Activated gamma-delta T cell treated with Interleukin-2 at 50 U/mL for 16 hours (primary cell): Measurements from ENCODE around the gene IL17REL.
A peak's percentile ranks its signal among the peaks of the same experiment; 100 is the strongest.

Source experiments
- DNase-seq: peaks from one replicate; pipeline ENCODE4 v3.0.0-alpha.2; 2020

Gene IL17REL

GRCh38 chr22:50020606-50021005, 8.0 kb upstream of the IL17REL start:
- DNase-seq = no peak

DNA sequence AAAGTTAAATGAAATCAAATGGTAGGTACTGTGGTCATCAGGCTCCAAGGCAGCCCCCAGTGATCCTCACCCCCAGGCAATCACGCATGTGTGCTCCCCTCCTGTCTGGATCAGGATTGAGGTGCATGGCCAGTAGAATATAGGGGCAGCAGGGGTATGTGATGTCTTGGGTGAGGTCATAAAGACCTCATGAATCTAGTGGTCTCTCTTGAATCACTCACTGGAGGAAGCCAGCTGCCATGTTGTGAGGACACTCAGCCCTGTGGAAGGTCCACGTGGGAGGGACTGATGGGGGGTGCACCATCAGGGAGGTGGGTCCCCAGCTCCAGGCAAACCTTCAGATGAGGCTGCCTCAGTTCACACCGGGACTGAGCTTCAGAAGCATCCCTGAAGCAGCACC, 6.8 kb upstream of the IL17REL start:
- no peak for DNase-seq

DNA sequence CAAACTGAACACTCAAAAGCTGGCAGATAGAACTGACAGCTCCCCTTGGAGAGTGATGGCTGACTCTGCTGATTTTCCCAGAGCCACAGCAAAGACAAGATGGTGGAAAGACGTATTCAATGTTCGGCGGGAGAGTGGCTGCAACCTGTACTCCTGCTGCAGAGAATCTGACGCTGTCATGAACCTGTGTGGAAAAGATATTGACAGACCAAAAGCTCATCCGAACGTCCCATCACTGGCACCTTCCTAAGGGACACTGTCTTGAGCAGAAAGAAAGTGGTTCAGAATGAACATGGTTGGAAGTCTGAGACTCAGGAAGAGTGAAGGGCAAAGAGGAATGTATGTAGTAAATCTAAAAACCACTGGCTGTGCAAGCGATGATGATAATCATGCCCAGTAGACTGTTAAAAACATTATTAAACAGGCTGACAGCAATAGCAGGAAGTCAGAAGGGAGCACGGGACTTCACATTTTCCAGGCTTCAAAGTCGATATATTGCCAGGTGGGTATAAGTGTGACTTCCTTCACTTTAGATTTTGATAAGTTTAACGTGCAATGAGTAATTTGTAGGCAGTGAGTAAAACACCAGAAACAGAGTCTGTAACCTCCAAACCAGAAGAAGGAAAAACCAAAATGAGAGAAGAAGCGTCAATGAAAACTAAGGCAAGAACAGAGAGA, 6.2 kb upstream of the IL17REL start:
- DNase-seq = peak; percentile 26

GRCh38 chr22:50017701-50018224, 5.2 kb upstream of the IL17REL start:
- no peak for DNase-seq

DNA sequence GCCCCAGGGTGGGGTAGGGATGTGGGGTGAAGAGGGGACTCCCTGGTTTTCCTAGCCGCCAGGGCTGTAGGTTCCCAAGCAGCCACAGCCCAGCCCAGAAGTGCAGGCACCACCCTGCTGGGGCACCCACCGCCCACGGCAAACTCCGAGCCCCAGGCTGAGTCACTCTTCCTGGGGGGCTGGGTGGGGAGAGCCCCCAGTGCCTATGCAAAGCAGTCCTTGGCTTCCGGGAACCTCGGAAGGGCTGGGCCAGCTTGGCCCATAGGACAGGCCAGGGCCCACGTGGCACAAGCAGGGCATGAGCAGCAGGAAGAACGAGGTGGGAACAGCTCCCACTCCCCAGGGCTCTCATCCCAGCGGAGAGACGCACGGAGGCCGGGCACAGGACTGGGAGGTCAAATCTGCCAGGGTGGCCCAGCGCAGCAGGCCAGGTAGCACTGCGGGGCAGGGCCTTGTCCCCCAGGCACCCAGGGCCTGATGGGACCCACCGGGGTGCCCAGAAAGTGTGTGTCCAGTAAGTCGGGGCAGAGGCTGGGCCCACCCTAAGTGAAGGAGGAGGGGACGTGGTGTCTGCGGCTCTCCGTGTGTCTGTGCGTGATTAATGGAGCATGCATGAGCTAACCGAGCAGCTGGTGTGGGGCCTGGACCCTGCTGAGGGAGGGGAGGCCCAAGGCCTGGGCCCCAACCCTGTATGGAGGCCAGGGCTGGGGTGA, 4.6 kb upstream of the IL17REL start:
- DNase-seq = peak; percentile 47

- DNase-seq = no peak
Measured at GRCh38 chr22:50016308-50016987, 3.9 kb upstream of the IL17REL start.

- DNase-seq = no peak
Measured at GRCh38 chr22:50015451-50016307, 3.1 kb upstream of the IL17REL start.

- no peak for DNase-seq
Measured at GRCh38 chr22:50014655-50015401, 2.3 kb upstream of the IL17REL start.

- no peak for DNase-seq
Measured at GRCh38 chr22:50014053-50014501, 1.5 kb upstream of the IL17REL start.

DNA sequence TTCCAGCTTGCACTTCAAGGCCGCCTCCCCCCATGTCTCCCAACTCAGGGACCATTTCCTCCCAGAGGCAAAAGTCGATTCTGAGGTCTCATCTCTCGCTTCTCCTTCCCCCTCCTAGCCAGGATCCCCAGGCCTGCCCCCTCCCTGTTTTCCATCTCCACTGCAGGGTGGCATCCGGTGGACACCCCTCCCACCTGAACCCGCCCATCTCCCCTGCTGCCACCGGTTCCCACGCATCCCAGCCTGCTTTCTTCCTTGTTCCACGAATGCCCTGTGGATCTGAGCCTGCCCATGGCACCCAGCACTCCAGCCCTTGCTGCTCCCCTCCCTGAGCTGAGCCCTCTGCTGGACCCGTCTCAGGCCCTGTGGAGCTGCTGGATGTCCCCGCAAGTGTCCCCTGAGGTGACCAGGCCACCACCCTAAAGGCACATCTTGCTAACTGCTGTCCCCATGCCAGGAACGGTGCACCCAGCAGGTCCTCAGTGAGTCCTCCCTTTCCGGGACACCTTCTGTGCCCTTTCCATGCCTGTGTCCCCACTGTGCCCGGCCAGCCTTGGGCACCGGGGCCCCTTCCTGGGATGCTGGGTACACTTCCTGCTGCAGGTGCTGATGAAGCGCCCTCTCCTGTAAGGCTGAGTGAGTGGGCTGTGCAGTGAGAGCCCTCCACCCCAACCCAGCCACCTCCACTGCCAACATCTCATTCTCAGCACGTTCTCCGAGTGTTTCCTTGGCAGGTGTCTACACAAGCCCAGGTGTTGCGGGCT, 936 bp downstream of the IL17REL start:
- DNase-seq = no peak

DNA sequence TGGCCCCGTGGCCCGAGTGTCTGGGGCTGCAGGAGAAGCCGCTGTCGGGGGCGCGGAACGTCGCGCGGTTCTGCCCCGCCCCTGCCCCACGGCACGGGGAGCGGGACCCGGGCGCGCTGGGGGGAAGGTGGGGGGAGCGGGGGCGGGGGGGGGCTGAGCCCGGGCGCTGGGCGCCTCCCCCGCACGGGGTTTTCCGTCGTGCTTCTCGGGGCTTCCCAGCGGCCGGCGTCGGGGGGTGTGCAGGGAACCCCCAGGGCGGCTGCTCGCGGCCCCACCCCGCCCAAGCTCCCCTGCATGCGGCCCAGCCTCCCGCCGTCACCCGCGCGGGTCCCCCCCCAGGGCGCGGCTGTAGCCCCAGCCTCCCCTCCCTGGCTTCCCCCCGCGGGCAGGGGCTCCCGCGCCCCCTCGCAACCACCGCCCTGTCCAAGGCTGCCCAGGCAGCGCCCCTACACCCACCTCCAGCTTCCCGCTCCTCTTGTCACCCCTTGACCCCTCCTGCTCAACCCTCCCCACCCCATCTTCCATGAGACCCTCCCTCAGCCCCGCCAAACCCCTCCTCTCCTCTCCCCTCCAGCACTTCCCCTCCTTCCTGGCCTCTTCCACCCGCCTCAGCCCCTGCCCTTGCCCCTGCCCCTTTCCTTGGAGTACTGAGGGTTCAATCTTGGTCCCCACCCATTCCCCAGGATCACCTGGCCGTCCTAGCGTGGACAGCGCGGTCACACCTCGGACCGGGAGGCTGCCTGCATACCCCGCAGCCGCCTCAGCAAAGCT, 1.7 kb downstream of the IL17REL start:
- peak; percentile 50 for DNase-seq

GRCh38 chr22:50009765-50010675, 2.5 kb downstream of the IL17REL start:
- DNase-seq = no peak

DNA sequence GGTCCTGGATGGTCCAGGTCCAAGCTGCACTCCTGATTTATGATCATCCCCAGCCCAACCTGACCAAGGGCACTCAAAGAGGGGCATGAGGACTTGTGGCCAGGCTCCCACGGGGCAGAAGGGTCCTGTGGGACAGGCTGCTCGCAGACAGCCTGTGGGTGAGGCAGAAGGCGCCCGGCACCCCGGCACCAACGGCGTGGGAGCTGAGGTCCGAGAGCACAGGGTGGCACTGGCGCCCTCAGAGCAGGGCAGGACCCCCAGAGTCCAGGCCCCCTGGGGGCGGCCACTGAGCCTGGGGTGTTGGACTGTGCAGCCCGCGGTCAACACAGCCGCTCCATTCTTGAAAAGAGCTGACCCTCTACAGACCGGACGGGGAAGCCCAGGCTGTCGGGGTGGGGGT, 3.3 kb downstream of the IL17REL start:
- DNase-seq = no peak

GRCh38 chr22:50008151-50009040, 4.2 kb downstream of the IL17REL start:
- DNase-seq = no peak

- no peak for DNase-seq
Measured at GRCh38 chr22:50007057-50007511, 5.5 kb downstream of the IL17REL start.

DNA sequence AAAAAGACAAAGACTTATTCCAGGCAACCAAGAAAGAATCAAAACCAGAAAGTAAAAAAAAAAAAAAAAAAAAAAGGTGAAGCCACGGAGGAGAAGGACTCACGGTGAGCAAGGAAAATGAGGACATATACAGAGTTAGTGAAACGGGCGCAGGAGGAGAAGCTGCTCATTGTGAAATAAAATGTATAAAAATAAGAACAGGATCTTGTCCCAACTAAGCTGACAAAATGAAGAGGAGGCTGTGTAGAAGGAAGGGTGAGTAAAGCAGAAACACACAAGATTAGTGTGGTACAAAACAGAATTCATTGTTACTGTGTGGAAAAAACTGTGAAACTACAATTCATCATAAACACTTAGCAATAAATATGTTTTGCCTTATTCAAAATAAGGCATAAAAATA, 7.6 kb downstream of the IL17REL start:
- no peak for DNase-seq

DNA sequence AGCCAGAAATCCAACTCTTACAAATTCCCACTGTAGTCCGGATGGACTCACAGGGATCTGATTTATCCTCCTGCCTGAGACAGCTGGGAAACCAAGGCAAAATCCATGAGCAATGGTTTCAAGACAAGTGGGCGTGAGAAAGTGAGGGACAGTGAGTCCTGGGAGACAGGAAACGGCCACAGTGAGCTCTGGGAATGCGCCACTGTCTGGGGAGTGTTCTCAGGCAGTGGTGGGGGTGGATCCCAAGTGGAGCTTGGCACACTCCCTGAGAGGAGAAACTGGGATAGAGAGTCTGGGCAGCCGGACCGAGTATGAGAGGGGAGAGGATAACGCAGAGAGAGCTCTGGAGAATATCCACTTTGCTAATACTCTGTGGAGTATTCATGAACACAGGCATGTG, 9.8 kb downstream of the IL17REL start:
- no peak for DNase-seq
